ENCODE data around the gene VANGL1.

Gene VANGL1

DNA sequence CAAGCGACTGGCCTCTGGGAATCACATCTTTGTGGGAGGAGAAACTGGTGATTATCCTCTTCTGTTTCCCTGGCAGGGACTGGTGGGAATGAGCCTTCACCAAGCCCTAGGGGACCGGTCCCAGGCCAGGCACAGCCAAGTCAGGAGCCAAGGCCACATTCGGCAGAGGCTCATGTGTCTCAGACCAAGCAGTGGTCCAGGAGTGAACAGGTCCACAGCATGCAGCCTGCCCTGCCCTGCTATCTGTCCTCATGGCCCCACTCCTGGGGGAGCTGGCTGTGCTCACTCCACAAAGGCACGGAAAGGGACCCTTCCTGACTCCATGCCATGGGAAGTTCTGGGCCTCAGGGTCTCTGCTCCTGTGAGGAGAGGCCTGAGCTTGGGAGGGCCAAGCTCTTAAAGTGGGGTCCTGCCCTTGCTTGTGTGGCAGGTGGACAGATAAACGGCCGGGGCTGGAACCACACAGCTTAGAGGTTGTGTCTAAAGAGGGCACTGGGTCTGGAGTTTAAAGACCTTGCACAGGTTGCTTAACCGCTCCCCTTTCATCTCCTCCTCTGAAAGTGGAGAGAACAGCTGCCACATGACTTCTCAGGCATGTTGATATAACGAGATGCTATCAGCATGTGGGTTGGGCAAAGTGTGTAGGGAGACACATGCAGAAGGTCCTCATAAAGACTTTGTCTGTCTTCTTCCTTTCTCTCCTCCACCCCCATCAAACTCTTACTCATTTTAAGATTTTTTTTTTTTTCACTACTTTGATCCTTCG lies 69.3 kb downstream of the VANGL1 start:
- Histone ChIP-seq H3K4me3 (ENCODE audit: low read length) (no peak overlapping the region), H4K20me1 (ENCODE audit: insufficient read depth, low read length) (no peaks in the 10 kb centered on the region), H2AFZ (ENCODE audit: low read depth, low read length) (no peak overlapping the region), H3K27ac (ENCODE audit: low read length) (no peak overlapping the region), H3K4me1 (ENCODE audit: low read length) (no peaks in the 10 kb centered on the region), H3K27me3 (ENCODE audit: low read depth, low read length) (peaks cover 21% of the 10 kb centered on the region), H3K9me3 (ENCODE audit: insufficient read depth, low read length) (no peaks in the 10 kb centered on the region), H3K36me3 (replicated peaks; ENCODE audit: low read depth, low read length) (no peaks in the 10 kb centered on the region), H3K9ac (ENCODE audit: low read length) (no peak overlapping the region), H3K4me2 (ENCODE audit: low read length) (no peak overlapping the region), H3K79me2 (ENCODE audit: low read length) (no peaks in the 10 kb centered on the region)
- TF ChIP-seq EZH2phosphoT487 (IDR thresholded peaks at IDR 0.05; ENCODE audit: low read depth), result no peak
- TF ChIP-seq, protein P1, sequence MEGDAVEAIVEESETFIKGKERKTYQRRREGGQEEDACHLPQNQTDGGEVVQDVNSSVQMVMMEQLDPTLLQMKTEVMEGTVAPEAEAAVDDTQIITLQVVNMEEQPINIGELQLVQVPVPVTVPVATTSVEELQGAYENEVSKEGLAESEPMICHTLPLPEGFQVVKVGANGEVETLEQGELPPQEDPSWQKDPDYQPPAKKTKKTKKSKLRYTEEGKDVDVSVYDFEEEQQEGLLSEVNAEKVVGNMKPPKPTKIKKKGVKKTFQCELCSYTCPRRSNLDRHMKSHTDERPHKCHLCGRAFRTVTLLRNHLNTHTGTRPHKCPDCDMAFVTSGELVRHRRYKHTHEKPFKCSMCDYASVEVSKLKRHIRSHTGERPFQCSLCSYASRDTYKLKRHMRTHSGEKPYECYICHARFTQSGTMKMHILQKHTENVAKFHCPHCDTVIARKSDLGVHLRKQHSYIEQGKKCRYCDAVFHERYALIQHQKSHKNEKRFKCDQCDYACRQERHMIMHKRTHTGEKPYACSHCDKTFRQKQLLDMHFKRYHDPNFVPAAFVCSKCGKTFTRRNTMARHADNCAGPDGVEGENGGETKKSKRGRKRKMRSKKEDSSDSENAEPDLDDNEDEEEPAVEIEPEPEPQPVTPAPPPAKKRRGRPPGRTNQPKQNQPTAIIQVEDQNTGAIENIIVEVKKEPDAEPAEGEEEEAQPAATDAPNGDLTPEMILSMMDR (IDR thresholded peaks at IDR 0.05; ENCODE audit: low read depth, low read length), result no peak

DNA sequence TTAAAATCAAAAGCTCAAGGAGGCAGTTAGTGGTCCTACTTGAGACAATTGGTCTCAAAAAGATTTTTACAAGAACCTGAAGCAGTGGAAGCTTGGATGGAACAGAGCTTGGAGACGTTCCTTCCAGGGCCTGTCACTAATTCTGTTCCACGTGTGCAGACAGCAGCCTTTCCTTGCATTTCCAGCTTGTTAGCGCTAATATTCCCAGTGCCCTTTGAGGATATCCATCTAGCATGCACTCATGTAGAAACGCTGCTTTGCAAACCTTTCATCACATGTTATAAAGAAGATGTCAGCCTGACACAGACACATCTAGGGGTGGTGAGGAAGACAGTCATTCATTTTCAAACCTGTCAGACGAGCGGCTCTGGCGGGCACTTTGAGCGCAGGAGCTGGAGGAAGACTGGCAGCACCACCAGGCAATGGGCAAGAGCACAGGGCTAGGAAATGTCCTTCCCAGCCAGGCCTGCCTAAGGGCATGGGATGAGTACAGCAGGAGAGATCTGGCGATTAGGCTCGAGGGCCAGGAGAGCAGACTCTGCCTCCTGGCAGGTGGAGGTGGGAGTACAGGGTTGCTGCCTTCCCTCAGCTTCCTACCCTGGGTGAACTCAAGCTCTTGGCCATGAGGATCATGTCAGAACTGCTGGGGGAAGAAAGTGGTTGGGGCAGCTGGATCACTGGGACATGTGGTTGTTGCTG lies 71.3 kb downstream of the VANGL1 start:
- no peaks in the 10 kb centered on the region for H3K36me3 ChIP-seq (replicated peaks; ENCODE audit: low read depth, low read length)
- H2AFZ ChIP-seq (ENCODE audit: low read depth, low read length), result no peak overlapping the region
- peaks cover 16% of the 10 kb centered on the region for H3K27me3 ChIP-seq (ENCODE audit: low read depth, low read length)
- no peak overlapping the region for H3K27ac ChIP-seq (ENCODE audit: low read length)
- no peak overlapping the region for H3K4me3 ChIP-seq (ENCODE audit: low read length)
- no peak overlapping the region for H3K9ac ChIP-seq (ENCODE audit: low read length)
- TF ChIP-seq, protein P1 (IDR thresholded peaks at IDR 0.05; ENCODE audit: low read depth, low read length), result no peak
- TF ChIP-seq EZH2phosphoT487 (IDR thresholded peaks at IDR 0.05; ENCODE audit: low read depth), result no peak
- no peaks in the 10 kb centered on the region for H3K4me1 ChIP-seq (ENCODE audit: low read length)
- H4K20me1 ChIP-seq (ENCODE audit: insufficient read depth, low read length), result no peaks in the 10 kb centered on the region
- no peaks in the 10 kb centered on the region for H3K79me2 ChIP-seq (ENCODE audit: low read length)
- H3K9me3 ChIP-seq (ENCODE audit: insufficient read depth, low read length), result no peaks in the 10 kb centered on the region
- no peak overlapping the region for H3K4me2 ChIP-seq (ENCODE audit: low read length)

DNA sequence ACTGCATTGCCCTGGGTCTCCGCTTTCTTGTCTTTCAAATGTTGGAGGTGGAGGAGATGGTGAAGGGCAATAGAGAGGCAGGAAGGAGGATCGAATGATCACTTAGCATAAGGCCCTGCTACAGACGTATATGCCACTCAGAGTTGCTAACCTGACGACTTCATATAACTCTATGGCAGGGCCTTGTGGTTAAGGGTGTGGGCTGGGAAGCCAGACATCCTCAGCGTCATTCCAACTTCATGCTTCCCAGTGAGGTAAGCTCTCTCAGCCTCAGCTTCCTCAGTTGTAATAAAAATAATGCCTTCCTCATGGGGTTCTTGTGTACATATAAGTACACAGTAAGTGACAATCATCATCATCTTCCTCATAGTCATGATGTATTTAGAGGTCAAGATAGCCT lies 72.1 kb downstream of the VANGL1 start:
- Histone ChIP-seq H3K79me2 (ENCODE audit: low read length) (no peaks in the 10 kb centered on the region), H3K4me1 (ENCODE audit: low read length) (no peaks in the 10 kb centered on the region), H4K20me1 (ENCODE audit: insufficient read depth, low read length) (no peaks in the 10 kb centered on the region), H3K4me2 (ENCODE audit: low read length) (no peak overlapping the region), H3K27ac (ENCODE audit: low read length) (no peak overlapping the region), H3K27me3 (ENCODE audit: low read depth, low read length) (peaks cover 10% of the 10 kb centered on the region), H3K9ac (ENCODE audit: low read length) (no peak overlapping the region), H2AFZ (ENCODE audit: low read depth, low read length) (no peak overlapping the region), H3K36me3 (replicated peaks; ENCODE audit: low read depth, low read length) (no peaks in the 10 kb centered on the region), H3K9me3 (ENCODE audit: insufficient read depth, low read length) (no peaks in the 10 kb centered on the region), H3K4me3 (ENCODE audit: low read length) (no peak overlapping the region)
- no peak for TF ChIP-seq EZH2phosphoT487 (IDR thresholded peaks at IDR 0.05; ENCODE audit: low read depth)

DNA sequence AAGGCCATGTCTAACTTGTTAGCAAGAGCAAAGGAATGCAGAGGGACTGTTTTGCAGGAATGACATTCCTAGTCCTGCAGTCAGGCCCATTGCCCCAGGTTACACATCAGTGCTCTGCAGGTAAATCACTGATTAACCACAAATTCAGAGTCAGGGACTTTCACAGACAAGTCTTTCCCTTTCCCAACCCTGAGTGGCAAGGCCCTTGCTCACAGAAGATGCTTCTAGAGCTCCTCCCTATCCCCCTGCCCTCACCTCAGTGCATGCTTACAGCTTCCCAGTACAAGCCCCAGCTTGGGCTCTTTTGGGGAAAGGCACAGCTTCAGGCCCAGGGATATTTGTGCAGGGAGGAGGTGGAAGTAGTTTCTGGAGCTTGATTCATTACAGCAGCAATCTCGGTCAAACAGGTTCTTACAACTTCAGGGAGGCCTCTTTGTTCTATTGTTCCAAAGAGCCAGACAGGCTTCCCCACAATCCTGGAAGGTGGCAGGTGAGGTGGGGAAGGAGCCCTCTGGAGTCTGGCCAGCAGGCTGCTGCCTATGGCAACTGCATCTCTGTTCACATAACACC lies 72.9 kb downstream of the VANGL1 start:
- H3K4me1 ChIP-seq (ENCODE audit: low read length), result no peaks in the 10 kb centered on the region
- H3K36me3 ChIP-seq (replicated peaks; ENCODE audit: low read depth, low read length), result no peaks in the 10 kb centered on the region
- H3K27ac ChIP-seq (ENCODE audit: low read length), result no peak overlapping the region
- H3K79me2 ChIP-seq (ENCODE audit: low read length), result no peaks in the 10 kb centered on the region
- peaks cover 7% of the 10 kb centered on the region for H3K27me3 ChIP-seq (ENCODE audit: low read depth, low read length)
- H3K4me3 ChIP-seq (ENCODE audit: low read length), result no peak overlapping the region
- H4K20me1 ChIP-seq (ENCODE audit: insufficient read depth, low read length), result no peaks in the 10 kb centered on the region
- H2AFZ ChIP-seq (ENCODE audit: low read depth, low read length), result no peak overlapping the region
- H3K9ac ChIP-seq (ENCODE audit: low read length), result no peak overlapping the region
- no peak overlapping the region for H3K4me2 ChIP-seq (ENCODE audit: low read length)
- H3K9me3 ChIP-seq (ENCODE audit: insufficient read depth, low read length), result no peaks in the 10 kb centered on the region
- TF ChIP-seq, protein P1 (IDR thresholded peaks at IDR 0.05; ENCODE audit: low read depth, low read length), result no peak
- TF ChIP-seq EZH2phosphoT487 (IDR thresholded peaks at IDR 0.05; ENCODE audit: low read depth), result no peak
